GM12801 (cell line): ENCODE results near the gene M1AP.

Experiments used
- TF ChIP-seq, protein P1 (sequence below): IDR thresholded peaks from one replicate; pipeline ENCODE4 v1.5.1; 2011; ENCODE audit warnings: control low read depth; ENCODE audit not compliant: insufficient read length; ENCODE audit errors: extremely low read depth

M1AP gene, protein sequence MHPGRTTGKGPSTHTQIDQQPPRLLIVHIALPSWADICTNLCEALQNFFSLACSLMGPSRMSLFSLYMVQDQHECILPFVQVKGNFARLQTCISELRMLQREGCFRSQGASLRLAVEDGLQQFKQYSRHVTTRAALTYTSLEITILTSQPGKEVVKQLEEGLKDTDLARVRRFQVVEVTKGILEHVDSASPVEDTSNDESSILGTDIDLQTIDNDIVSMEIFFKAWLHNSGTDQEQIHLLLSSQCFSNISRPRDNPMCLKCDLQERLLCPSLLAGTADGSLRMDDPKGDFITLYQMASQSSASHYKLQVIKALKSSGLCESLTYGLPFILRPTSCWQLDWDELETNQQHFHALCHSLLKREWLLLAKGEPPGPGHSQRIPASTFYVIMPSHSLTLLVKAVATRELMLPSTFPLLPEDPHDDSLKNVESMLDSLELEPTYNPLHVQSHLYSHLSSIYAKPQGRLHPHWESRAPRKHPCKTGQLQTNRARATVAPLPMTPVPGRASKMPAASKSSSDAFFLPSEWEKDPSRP

DNA sequence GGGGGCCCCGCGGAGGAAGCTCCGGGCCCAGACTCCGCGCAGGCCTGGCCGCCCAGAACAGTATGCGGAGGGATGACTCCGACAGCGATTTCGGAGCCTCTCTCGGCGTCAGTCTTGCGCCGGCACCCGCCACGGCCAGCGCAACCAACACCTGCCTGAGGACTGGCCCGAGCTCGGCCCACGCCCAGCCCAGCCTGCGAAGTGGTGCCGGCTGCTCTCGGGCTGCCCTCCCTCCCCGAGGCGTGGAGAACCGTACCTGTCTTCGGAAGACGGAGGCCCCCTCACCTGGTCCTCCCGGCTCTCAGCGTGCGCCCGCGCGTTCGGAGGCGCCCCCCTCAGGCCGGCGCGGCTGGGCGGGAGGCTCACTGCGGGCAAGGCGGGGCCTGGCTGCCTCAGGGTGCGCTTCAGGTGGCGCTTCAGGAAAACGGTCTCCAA, at the start of gene M1AP:
M1AP (minus strand) TSS at position 322 of the 435 bp plus-strand sequence. CDS start 8,055 bp downstream, outside the sequence.
- TF ChIP-seq, protein P1, sequence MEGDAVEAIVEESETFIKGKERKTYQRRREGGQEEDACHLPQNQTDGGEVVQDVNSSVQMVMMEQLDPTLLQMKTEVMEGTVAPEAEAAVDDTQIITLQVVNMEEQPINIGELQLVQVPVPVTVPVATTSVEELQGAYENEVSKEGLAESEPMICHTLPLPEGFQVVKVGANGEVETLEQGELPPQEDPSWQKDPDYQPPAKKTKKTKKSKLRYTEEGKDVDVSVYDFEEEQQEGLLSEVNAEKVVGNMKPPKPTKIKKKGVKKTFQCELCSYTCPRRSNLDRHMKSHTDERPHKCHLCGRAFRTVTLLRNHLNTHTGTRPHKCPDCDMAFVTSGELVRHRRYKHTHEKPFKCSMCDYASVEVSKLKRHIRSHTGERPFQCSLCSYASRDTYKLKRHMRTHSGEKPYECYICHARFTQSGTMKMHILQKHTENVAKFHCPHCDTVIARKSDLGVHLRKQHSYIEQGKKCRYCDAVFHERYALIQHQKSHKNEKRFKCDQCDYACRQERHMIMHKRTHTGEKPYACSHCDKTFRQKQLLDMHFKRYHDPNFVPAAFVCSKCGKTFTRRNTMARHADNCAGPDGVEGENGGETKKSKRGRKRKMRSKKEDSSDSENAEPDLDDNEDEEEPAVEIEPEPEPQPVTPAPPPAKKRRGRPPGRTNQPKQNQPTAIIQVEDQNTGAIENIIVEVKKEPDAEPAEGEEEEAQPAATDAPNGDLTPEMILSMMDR, result no peak

DNA sequence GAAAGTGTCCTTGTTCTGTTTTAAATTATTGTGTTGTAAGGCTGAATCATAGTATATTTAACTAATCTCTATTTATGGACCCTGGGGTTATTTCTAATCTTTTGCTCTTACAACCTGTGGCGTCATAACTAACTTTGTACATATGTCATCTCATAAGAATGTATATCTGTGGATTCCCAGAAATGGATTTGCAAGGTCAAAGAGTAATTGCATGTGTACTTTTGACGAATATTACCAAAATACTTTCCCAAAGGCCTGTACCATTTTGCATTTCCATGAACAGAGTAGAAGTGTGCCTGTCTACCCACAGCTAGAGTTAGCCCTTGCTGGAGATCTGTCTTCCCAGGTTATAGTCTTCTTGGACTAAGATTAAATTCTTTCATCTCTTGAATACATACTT, 48.7 kb upstream of the M1AP start:
- TF ChIP-seq, protein P1, result no peak

DNA sequence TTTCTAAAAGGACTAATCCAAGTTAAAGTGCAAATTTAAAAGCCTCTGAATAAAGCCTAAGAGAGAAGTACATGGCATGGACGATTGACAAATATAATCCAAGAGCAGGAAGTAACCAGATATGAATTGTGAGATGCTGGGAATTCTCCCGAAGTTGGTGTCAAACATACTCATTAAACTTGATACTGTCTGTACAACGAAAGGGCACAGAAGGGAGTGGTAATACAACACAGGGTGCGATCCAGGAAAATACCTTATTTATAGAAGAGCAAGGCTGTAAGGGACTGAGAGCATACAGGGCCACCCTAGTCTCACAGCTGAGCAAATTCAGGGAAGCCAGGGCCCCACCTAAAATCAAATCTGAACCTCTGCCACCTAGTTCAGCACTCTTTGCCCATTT, 47.5 kb upstream of the M1AP start:
- TF ChIP-seq, protein P1, result no peak

DNA sequence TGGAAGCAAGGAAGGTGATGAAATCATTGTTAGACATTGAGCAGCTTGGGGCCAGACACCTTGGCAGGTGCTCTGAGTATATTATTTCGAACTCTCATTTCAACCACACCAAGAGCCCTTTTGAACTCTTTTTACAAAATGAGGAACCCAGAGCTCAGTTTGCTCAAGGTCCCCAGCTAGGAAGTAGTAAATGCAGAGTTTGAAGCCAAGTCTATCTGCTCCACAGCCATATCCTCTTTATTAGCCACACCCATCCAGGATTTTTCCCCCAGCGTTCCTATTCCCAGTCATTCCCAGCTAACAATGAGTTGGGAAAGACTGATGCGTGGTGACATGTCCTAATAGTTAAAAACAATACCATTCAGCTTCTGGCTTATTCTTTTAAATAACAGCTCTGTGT, 46.2 kb upstream of the M1AP start:
- TF ChIP-seq, protein P1, result no peak

DNA sequence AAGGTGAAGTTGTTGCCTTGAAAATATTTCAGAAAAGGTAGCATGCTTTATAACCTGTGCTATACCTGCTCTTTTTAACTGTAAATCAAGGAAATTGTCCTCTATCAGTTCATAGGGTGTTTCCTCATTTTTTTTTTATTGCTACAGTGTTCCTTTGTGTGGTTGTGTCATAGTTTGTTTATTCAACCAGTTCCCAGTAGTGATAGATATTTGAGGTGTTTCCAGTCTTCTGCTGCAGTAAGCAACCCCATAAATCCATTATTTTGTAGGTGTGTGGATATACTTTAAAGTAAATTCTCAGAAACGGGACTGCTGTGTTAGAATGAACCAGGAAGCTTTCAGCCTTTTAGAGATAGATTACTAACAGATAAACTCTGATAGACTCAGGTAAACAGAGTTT, 45.5 kb upstream of the M1AP start:
- TF ChIP-seq, protein P1, result no peak

DNA sequence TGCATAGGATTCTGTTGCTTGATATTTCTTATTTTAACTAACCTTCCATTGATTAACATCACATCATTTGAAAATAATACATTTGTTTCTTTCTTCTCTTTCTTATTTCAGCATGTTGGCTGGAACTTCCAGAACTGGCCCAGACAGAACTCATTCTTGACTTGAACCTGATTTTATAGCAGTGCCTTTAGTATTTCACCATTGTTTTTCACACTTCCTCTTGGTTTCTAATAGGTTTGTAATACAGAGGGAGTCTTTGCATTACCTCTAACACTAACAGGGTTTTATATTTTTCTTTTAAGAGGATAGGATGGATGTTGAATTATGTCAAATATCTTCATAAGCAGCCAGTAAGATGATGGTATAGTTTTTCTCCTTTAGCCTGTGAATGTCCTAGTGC, 45.1 kb upstream of the M1AP start:
- TF ChIP-seq, protein P1, result no peak

DNA sequence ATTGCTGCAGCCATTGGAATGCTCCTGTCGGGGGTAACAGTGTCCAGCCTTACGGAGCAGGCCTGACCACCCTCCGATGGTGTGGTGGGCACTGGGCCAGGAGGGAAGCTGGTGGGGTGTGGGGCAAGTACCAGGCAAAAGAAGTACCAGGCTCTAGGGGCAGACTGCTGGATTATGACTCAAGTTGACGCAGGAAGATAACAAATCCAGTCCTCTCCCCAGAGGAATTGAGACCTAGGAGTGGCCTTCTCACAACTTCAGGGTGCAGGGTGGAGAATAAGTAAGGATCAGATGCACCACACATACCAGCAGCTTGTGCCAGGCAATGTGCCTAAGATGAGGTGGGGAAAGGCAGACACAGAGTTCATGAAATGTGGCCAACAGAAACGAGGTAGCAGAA, 43.8 kb upstream of the M1AP start:
- TF ChIP-seq, protein P1, result no peak
